DMS53 treated with DMSO at 0.1 percent for 48 hours (cell line): ENCODE data around the gene RPL39.
A peak's percentile ranks its signal among the peaks of the same experiment; 100 is the strongest.
"Not testable (repeated sequence)": the region's sequence is repeated elsewhere in the genome, so short reads cannot be mapped to it uniquely, and the experiment has no call there.

Experiments
- DNase-seq: peaks from one replicate; lab custom pipeline; 2025; ENCODE audit not compliant: unreplicated experiment; lab: John Stamatoyannopoulos, UW

Gene RPL39

GRCh38 chrX:119763836-119764387, 27.5 kb downstream of the RPL39 start:
- no peak for DNase-seq

- DNase-seq = no peak
Measured at GRCh38 chrX:119763181-119763580, 28.2 kb downstream of the RPL39 start.

- no peak for DNase-seq
Measured at GRCh38 chrX:119762718-119763117, 28.7 kb downstream of the RPL39 start.

- DNase-seq = no peak
Measured at GRCh38 chrX:119760026-119760877, 31.2 kb downstream of the RPL39 start.

- no peak for DNase-seq
Measured at GRCh38 chrX:119759248-119759766, 32.1 kb downstream of the RPL39 start.

GRCh38 chrX:119758731-119759247, 32.6 kb downstream of the RPL39 start:
- peak; percentile 29 for DNase-seq

GRCh38 chrX:119757979-119758730, 33.3 kb downstream of the RPL39 start, which contains the start of gene SOWAHD:
Gene SOWAHD, plus strand, starts transcription at chrX:119758588. Its CDS starts 80 bp downstream, at chrX:119758668.
- DNase-seq = no peak

GRCh38 chrX:119757646-119757978, 33.8 kb downstream of the RPL39 start:
- DNase-seq = no peak

GRCh38 chrX:119756926-119757635, 34.3 kb downstream of the RPL39 start:
- DNase-seq = peak; percentile 9

- peak; percentile 2 for DNase-seq
Measured at GRCh38 chrX:119755981-119756533, 35.4 kb downstream of the RPL39 start.

- peak; percentile 33 for DNase-seq
Measured at GRCh38 chrX:119753639-119754257, 37.7 kb downstream of the RPL39 start.

GRCh38 chrX:119753001-119753400, 38.4 kb downstream of the RPL39 start:
- no peak for DNase-seq

GRCh38 chrX:119750751-119751150, 40.7 kb downstream of the RPL39 start:
- not testable (repeated sequence) for DNase-seq

- DNase-seq = not testable (repeated sequence)
Measured at GRCh38 chrX:119750131-119750530, 41.3 kb downstream of the RPL39 start.

GRCh38 chrX:119745283-119745848, 46.1 kb downstream of the RPL39 start:
- no peak for DNase-seq

- DNase-seq = no peak
Measured at GRCh38 chrX:119738742-119739141, 52.7 kb downstream of the RPL39 start.
